ENCODE results near the gene ICA1L. TPM values are rescaled to one million over a fixed set of nuclear protein-coding genes. Genes with fewer than 3 reads are reported as not detected.

ICA1L gene
- total and polyA plus RNA-seq, 2 of the 13 experiments (the other 11 are each of a cell fraction or from before 2014, with no cell fraction given), result 1.5 to 2.4 TPM

DNA sequence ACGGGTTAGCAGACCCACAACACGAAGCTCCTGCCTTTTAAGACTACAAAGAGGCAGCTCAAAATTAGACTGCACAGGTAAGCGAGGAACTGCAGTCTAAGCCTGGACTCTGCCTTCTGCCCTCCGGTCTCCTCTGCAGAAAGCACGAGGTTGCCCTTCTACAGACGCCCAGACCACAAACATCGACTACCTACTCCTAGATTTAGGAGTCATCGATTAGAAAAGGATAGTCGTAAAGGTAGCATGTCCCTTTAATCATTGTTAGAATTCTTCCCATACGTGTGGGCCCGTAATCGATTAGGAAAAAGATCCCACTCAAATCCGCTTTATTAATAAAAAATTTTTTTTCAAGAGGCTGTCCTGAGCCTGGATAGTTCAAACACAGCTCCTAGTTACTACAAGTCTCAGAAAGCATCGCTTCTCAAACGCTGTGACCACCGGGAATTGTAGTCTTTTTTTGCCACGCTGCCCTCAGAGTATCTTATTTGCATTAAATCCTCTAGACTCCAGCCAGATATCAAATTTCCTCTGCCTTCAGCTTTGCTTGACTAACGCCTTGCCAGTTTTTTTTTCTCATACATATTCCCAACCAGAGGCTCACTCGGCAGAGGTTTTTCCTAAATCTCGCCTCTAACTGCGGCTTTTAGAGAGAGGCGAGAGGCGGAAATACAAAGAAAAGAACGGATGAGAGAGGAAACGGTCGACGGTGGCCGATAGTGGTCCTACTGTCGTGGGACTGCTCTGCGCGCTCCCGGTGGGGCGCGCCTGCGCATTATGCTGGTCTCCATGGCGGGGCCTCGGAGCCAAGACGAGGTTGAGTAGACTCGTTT, 40.2 kb upstream of the ICA1L start, which contains the start of the genes CARF and WDR12 (continued):
- TF ChIP-seq, protein P1, sequence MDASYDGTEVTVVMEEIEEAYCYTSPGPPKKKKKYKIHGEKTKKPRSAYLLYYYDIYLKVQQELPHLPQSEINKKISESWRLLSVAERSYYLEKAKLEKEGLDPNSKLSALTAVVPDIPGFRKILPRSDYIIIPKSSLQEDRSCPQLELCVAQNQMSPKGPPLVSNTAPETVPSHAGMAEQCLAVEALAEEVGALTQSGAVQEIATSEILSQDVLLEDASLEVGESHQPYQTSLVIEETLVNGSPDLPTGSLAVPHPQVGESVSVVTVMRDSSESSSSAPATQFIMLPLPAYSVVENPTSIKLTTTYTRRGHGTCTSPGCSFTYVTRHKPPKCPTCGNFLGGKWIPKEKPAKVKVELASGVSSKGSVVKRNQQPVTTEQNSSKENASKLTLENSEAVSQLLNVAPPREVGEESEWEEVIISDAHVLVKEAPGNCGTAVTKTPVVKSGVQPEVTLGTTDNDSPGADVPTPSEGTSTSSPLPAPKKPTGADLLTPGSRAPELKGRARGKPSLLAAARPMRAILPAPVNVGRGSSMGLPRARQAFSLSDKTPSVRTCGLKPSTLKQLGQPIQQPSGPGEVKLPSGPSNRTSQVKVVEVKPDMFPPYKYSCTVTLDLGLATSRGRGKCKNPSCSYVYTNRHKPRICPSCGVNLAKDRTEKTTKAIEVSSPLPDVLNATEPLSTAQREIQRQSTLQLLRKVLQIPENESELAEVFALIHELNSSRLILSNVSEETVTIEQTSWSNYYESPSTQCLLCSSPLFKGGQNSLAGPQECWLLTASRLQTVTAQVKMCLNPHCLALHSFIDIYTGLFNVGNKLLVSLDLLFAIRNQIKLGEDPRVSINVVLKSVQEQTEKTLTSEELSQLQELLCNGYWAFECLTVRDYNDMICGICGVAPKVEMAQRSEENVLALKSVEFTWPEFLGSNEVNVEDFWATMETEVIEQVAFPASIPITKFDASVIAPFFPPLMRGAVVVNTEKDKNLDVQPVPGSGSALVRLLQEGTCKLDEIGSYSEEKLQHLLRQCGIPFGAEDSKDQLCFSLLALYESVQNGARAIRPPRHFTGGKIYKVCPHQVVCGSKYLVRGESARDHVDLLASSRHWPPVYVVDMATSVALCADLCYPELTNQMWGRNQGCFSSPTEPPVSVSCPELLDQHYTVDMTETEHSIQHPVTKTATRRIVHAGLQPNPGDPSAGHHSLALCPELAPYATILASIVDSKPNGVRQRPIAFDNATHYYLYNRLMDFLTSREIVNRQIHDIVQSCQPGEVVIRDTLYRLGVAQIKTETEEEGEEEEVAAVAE (CRISPR knock-in tag; IDR thresholded peaks at IDR 0.05; ENCODE audit: borderline replicate concordance), result 0 out of 2 replicates have a peak, but pooled peaks have one; percentile 10
- peak; percentile 96 for TF ChIP-seq MXD4 (CRISPR knock-in tag; IDR thresholded peaks at IDR 0.05)
- peak; percentile 17; the same call in 1 of the 2 replicates for TF ChIP-seq NFYC (CRISPR knock-in tag; IDR thresholded peaks at IDR 0.05)
- 0 out of 2 replicates have a peak, but pooled peaks have one; percentile 24 for TF ChIP-seq ZNF24 (IDR thresholded peaks at IDR 0.05)
- peak in 1 of 2 experiments; percentile 91; a peak in 1 of 4 replicates for TF ChIP-seq NR2F1 (CRISPR knock-in tag; IDR thresholded peaks at IDR 0.05)
- TF ChIP-seq NKX3-1 (CRISPR knock-in tag; IDR thresholded peaks at IDR 0.05), result peak; percentile 83; the same call in 1 of the 2 replicates
- TF ChIP-seq, protein P2, sequence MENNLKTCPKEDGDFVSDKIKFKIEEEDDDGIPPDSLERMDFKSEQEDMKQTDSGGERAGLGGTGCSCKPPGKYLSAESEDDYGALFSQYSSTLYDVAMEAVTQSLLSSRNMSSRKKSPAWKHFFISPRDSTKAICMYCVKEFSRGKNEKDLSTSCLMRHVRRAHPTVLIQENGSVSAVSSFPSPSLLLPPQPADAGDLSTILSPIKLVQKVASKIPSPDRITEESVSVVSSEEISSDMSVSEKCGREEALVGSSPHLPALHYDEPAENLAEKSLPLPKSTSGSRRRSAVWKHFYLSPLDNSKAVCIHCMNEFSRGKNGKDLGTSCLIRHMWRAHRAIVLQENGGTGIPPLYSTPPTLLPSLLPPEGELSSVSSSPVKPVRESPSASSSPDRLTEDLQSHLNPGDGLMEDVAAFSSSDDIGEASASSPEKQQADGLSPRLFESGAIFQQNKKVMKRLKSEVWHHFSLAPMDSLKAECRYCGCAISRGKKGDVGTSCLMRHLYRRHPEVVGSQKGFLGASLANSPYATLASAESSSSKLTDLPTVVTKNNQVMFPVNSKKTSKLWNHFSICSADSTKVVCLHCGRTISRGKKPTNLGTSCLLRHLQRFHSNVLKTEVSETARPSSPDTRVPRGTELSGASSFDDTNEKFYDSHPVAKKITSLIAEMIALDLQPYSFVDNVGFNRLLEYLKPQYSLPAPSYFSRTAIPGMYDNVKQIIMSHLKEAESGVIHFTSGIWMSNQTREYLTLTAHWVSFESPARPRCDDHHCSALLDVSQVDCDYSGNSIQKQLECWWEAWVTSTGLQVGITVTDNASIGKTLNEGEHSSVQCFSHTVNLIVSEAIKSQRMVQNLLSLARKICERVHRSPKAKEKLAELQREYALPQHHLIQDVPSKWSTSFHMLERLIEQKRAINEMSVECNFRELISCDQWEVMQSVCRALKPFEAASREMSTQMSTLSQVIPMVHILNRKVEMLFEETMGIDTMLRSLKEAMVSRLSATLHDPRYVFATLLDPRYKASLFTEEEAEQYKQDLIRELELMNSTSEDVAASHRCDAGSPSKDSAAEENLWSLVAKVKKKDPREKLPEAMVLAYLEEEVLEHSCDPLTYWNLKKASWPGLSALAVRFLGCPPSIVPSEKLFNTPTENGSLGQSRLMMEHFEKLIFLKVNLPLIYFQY (CRISPR knock-in tag; IDR thresholded peaks at IDR 0.05; ENCODE audit: borderline replicate concordance), result no peak
- peak; percentile 73 for TF ChIP-seq ZNF781 (CRISPR knock-in tag; IDR thresholded peaks at IDR 0.05; ENCODE audit: borderline replicate concordance, not compliant biosample characterization)
- TF ChIP-seq CCAR2 (optimal IDR thresholded peaks at IDR 0.05; ENCODE audit: low read depth, low read length), result peak; percentile 93
- TF ChIP-seq, protein P3, sequence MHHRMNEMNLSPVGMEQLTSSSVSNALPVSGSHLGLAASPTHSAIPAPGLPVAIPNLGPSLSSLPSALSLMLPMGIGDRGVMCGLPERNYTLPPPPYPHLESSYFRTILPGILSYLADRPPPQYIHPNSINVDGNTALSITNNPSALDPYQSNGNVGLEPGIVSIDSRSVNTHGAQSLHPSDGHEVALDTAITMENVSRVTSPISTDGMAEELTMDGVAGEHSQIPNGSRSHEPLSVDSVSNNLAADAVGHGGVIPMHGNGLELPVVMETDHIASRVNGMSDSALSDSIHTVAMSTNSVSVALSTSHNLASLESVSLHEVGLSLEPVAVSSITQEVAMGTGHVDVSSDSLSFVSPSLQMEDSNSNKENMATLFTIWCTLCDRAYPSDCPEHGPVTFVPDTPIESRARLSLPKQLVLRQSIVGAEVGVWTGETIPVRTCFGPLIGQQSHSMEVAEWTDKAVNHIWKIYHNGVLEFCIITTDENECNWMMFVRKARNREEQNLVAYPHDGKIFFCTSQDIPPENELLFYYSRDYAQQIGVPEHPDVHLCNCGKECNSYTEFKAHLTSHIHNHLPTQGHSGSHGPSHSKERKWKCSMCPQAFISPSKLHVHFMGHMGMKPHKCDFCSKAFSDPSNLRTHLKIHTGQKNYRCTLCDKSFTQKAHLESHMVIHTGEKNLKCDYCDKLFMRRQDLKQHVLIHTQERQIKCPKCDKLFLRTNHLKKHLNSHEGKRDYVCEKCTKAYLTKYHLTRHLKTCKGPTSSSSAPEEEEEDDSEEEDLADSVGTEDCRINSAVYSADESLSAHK (CRISPR knock-in tag; IDR thresholded peaks at IDR 0.05; ENCODE audit: borderline replicate concordance), result no peak
- no peak; the same call in 1 of the 2 replicates for TF ChIP-seq ZFP36L1 (CRISPR knock-in tag; IDR thresholded peaks at IDR 0.05)
- peak; percentile 92 for TF ChIP-seq ASH2L (IDR thresholded peaks at IDR 0.05; ENCODE audit: insufficient read length, low read depth, low read length)
- TF ChIP-seq, protein P4, sequence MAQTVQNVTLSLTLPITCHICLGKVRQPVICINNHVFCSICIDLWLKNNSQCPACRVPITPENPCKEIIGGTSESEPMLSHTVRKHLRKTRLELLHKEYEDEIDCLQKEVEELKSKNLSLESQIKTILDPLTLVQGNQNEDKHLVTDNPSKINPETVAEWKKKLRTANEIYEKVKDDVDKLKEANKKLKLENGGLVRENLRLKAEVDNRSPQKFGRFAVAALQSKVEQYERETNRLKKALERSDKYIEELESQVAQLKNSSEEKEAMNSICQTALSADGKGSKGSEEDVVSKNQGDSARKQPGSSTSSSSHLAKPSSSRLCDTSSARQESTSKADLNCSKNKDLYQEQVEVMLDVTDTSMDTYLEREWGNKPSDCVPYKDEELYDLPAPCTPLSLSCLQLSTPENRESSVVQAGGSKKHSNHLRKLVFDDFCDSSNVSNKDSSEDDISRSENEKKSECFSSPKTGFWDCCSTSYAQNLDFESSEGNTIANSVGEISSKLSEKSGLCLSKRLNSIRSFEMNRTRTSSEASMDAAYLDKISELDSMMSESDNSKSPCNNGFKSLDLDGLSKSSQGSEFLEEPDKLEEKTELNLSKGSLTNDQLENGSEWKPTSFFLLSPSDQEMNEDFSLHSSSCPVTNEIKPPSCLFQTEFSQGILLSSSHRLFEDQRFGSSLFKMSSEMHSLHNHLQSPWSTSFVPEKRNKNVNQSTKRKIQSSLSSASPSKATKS (CRISPR knock-in tag; IDR thresholded peaks at IDR 0.05), result peak; percentile 33; the same call in 1 of the 2 replicates
- no peak for TF ChIP-seq ZNF549 (CRISPR knock-in tag; IDR thresholded peaks at IDR 0.05)

Measured in HepG2 (cell line).